ENCODE measurements around the gene CUX1. TPM values are rescaled to one million over a fixed set of nuclear protein-coding genes. Genes with fewer than 3 reads are reported as not detected.
"Not testable (repeated sequence)": the region's sequence is repeated elsewhere in the genome, so short reads cannot be mapped to it uniquely, and the experiment has no call there.

Gene CUX1
- total RNA-seq, 4 donors from 2014 or later, result 52.5 to 93.6 (median 63.7) TPM

DNA sequence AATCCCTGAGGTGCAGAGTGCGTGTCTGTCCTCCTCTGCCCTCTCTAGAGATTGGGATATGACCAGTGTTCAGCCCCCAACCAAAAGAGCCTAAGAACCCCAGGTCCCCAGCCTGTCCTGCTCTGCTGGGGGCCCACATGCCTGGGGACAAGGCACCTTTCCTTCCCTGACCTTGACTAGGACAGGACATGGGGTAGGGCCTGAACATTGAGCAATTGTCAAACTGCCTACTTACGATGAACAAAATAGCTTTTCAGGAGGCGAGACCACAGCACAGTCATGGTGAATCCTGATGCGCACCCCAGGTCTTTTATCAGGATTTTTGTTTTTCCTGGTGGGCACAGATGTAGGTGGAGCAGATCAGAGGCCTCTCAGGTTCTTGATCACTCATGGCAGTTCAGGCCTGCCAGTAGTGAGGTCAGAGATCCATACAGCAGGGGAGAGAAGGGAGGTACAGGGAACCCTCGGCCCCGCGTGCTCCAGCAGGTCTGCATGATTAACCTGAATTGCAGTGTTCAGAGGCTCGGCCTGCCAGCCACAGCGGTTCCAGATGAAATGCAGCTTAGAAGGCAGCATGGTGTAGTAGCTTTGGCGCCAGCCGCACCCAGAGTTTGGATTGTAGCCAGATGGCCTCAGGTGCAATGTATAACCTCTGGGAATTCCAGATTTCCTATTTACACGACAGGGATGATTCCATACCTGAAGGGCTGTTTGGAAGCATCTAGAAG, 191.3 kb downstream of the CUX1 start:
- no peaks in the 10 kb centered on the region for H3K36me3 ChIP-seq
- TF ChIP-seq EP300 (IDR thresholded peaks at IDR 0.05) (no peak), POLR2A (IDR thresholded peaks at IDR 0.05) (no peak), POLR2AphosphoS5 (IDR thresholded peaks at IDR 0.05) (no peak)
- TF ChIP-seq, protein P1, sequence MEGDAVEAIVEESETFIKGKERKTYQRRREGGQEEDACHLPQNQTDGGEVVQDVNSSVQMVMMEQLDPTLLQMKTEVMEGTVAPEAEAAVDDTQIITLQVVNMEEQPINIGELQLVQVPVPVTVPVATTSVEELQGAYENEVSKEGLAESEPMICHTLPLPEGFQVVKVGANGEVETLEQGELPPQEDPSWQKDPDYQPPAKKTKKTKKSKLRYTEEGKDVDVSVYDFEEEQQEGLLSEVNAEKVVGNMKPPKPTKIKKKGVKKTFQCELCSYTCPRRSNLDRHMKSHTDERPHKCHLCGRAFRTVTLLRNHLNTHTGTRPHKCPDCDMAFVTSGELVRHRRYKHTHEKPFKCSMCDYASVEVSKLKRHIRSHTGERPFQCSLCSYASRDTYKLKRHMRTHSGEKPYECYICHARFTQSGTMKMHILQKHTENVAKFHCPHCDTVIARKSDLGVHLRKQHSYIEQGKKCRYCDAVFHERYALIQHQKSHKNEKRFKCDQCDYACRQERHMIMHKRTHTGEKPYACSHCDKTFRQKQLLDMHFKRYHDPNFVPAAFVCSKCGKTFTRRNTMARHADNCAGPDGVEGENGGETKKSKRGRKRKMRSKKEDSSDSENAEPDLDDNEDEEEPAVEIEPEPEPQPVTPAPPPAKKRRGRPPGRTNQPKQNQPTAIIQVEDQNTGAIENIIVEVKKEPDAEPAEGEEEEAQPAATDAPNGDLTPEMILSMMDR (IDR thresholded peaks at IDR 0.05), result no peak
- no peaks in the 10 kb centered on the region for H3K27me3 ChIP-seq
- H3K4me3 ChIP-seq, result no peak overlapping the region
- no peaks in the 10 kb centered on the region for H3K9me3 ChIP-seq
- no peak overlapping the region for H3K27ac ChIP-seq
- no peak for DNase-seq (ENCODE audit: low spot score in 2 of 2)
- 67% methylated on average over 7 of the region's 12 CpGs for WGBS
- H3K4me1 ChIP-seq, result peaks cover 11% of the 10 kb centered on the region

DNA sequence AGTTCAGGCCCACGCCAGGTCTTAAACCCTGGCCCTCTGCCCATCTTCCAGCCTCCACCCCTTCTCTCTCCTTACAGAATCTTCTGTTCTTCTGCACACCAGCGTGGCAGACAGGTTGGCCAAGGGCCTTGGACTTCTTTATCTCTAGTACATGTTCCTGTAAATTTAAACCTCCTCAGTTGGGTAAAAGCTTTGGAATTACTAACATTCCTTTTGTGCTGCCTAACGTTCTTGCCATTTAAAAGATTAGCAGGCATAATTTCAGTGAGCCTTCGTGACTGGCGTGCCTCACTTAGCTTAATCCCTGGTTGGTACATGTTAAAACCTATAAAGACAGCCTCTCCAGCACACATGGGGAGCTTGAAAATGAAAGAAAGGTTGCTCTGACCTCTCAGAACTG, 192.2 kb downstream of the CUX1 start:
- Histone ChIP-seq H3K36me3 (no peaks in the 10 kb centered on the region), H3K9me3 (no peaks in the 10 kb centered on the region), H3K27me3 (no peaks in the 10 kb centered on the region), H3K4me3 (no peak overlapping the region), H3K27ac (no peak overlapping the region), H3K4me1 (peaks cover 11% of the 10 kb centered on the region)
- 71% methylated on average over 5 of the region's 5 CpGs for WGBS
- DNase-seq (ENCODE audit: low spot score in 2 of 2), result no peak
- TF ChIP-seq, protein P1 (IDR thresholded peaks at IDR 0.05), result no peak
- no peak for TF ChIP-seq POLR2A (IDR thresholded peaks at IDR 0.05)
- no peak for TF ChIP-seq POLR2AphosphoS5 (IDR thresholded peaks at IDR 0.05)
- TF ChIP-seq EP300 (IDR thresholded peaks at IDR 0.05), result no peak

DNA sequence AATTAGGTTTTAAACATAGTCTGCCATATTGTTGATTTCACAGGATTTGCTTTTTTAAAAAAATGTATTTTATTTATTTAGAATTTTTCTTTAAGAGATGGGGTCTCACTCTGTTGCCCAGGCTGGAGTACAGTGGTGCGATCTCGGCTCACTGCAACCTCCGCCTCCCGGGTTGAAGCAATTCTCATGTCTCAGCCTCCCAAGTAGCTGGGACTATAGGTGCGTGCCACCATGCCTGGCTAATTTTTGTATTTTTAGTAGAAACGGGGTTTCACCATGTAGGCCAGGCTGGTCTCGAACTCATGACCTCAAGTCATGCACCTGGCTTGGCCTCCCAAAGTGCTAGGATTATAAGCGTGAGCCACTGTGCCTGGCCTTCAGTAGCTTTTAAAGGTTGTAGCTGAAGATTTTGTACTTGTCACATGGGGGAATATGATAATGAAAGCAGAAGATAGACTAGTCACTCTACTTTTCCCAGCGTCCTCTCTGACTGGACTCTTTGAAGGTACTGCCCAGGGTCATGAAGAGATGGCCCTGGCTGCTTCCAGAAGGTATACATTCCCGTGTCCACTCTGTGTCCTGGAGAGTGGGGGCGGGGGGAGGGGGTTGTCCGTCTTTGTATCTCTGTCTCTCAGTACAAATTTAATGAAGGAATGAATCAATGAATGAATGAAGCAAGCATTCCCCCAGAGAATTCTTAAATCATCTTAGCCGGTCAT, 194.8 kb downstream of the CUX1 start:
- H3K27me3 ChIP-seq; H3K4me3 ChIP-seq; H3K36me3 ChIP-seq; H3K27ac ChIP-seq; H3K9me3 ChIP-seq; DNase-seq (ENCODE audit: low spot score in 2 of 2): not testable (repeated sequence)
- peaks cover 11% of the 10 kb centered on the region for H3K4me1 ChIP-seq
- WGBS, result 94% methylated on average over 13 of the region's 13 CpGs

DNA sequence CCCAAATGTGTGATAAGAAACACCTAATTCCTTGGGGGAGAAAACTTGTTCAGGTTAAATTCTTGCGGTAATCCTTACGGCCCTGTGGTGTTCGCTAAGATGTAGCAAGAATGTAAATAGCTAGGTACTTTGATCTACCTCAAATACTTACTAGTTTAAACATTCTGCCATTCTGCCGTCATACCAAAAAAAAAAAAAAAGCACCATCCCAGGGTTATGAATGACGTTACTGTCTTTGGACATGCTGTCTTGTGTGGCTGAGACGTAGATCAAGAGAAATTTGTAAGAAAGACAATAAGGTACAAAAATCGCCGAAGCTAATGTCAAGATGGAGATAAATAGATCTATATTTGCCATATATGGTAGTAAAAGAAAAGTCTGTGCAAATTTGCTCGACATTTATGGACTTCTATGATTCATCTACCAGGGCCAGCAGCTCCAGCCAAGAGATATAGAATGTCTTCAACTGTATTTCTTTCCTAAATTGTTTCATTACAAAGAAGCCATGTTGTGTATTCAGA, 195.6 kb downstream of the CUX1 start:
- DNase-seq (ENCODE audit: low spot score in 2 of 2), result no peak
- H3K9me3 ChIP-seq, result no peaks in the 10 kb centered on the region
- H3K27me3 ChIP-seq, result no peaks in the 10 kb centered on the region
- WGBS, result 80% methylated on average over 9 of the region's 9 CpGs
- no peak overlapping the region for H3K4me3 ChIP-seq
- TF ChIP-seq POLR2A (IDR thresholded peaks at IDR 0.05), result no peak
- TF ChIP-seq, protein P1 (IDR thresholded peaks at IDR 0.05), result no peak
- TF ChIP-seq EP300 (IDR thresholded peaks at IDR 0.05), result no peak
- no peak for TF ChIP-seq POLR2AphosphoS5 (IDR thresholded peaks at IDR 0.05)
- no peaks in the 10 kb centered on the region for H3K36me3 ChIP-seq
- H3K4me1 ChIP-seq, result peaks cover 11% of the 10 kb centered on the region
- no peak overlapping the region for H3K27ac ChIP-seq

DNA sequence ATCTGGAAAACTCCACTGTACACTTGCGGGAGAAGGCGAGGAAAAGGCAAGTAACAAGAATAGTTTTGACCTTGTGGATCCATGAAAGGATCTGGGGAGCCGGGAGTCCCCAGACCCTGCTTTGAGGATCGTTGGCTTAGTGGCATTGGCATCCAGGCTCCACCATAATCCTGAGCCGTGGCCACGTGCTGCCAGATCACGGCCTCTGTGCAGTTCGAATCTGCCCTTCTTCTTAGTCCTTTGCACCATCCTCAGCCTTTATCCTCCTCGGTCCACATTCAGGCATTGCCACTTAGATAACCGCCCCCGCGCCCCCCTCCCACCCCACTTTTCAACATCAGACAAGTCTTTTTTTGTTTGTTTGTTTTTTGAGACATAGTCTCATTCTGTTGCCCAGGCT, 201.4 kb downstream of the CUX1 start:
- H3K9me3 ChIP-seq, result no peaks in the 10 kb centered on the region
- no peak for DNase-seq (ENCODE audit: low spot score in 2 of 2)
- TF ChIP-seq, protein P1 (IDR thresholded peaks at IDR 0.05), result no peak
- no peak for TF ChIP-seq EP300 (IDR thresholded peaks at IDR 0.05)
- no peak for TF ChIP-seq POLR2A (IDR thresholded peaks at IDR 0.05)
- no peak for TF ChIP-seq POLR2AphosphoS5 (IDR thresholded peaks at IDR 0.05)
- no peak overlapping the region for H3K4me3 ChIP-seq
- no peaks in the 10 kb centered on the region for H3K27me3 ChIP-seq
- peaks cover 6% of the 10 kb centered on the region for H3K36me3 ChIP-seq
- H3K4me1 ChIP-seq, result no peaks in the 10 kb centered on the region
- H3K27ac ChIP-seq, result no peak overlapping the region
- 97% methylated on average over 12 of the region's 12 CpGs for WGBS

All from suprapubic skin (tissue), 4 donors.